Left renal cortex interstitium (tissue), 4 donors: Measurements from ENCODE around the gene ENC1. TPM values are rescaled to one million over a fixed set of nuclear protein-coding genes. Genes with fewer than 3 reads are reported as not detected.

Experiments used
- DNase-seq, 4 donors: peaks; one replicate each; pipeline ENCODE4 v3.0.0-alpha.2; 2013; ENCODE audit warnings: low read depth in 4 of 4, low spot score in 2 of 4, missing footprints in 1 of 4
- polyA plus RNA-seq, 4 donors: library from polyadenylated mRNA; unstranded; fragments of 120-200 nt; gene quantifications; one replicate each; pipeline ENCODE4 v1.2.1, GENCODE V29; 2013; ENCODE audit not compliant: insufficient read length in 4 of 4

The ENC1 gene
- polyA plus RNA-seq, 4 donors = 65.0 to 87.0 (median 73.1) TPM

DNA sequence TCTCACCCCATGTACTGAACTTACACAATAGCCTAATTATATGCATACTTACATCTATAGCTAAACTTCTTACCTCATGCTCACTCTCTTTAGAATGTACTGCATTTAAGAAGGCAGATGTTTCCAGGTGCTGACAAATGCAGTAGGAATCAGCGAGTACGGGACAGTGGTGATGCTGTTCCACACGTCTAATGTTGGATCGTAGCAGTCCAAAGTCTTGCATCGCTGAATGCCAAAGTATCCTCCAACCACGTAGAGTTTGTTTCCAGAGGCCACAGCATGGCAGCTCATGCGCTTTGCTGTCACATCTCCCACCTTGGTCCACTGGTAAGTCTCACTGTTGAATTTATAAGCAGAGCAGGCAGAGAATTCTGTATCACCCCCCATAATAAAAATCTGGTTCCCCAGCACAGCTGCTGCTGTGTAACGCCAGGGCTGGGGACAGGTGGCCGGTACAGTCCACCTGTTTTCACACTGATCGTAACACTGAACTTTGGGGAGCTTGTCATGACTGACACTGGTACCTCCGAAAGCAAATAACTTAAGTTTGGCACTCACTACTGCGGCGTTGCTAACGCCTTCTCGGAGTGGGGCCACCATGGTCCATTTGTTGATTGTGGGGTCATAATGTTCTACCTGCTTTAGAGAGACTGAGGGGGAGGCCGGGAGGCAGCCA lies 5.8 kb downstream of the ENC1 start:
- no peak for DNase-seq

DNA sequence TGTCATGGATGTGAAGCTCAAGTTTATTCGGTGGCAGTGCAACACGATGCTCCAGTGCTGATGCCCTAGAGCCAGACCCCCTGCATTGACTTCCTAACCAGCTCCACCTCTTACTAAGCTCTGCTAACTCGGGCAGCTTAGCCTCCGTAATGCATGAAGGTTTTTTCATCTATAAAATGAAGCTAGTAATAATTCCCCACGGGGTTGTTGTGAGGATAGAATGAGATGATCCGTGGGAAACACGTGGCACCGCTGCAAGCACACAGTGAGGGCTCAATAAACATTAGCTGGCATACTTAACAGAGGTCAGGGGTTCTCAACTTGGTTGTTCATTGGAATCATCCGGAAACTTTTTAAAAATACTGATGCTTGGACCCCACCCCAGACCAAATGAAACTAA lies 6.8 kb downstream of the ENC1 start:
- no peak for DNase-seq

- no peak for DNase-seq
These were observed 7.6 kb downstream of the ENC1 start for GRCh38 chr5:74632947-74633356.

GRCh38 chr5:74631081-74631953 lies 9.2 kb downstream of the ENC1 start:
- no peak for DNase-seq

DNA sequence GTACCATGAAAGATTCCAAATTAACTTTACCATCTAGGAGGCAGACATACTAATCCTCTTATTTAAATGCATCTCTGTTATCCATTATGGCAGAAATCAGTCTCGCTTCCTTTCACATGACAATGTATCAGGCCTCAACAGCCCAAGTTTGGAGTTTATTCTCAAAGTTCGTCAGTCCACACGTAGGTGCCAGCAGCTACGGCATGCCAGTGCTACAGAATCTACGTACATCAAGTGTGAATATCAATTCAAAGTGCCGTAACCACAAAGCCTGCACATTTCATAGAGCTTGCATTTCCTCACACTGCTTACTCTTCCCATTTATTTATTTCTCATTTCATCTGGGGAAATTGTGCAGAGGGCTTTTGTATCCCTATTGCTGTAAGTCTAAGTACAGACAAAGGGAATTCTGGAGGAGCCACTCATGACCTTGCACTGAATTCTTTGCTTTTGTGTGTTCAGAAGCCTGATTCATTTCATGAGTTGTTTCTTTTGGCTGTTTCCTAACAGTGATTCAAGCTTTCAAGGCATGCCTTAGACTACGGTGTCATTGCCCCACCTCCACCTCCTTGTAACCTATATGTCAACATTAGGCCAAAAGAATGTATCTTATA lies 10.0 kb downstream of the ENC1 start:
- no peak for DNase-seq

- no peak for DNase-seq
These were observed 11.2 kb downstream of the ENC1 start for GRCh38 chr5:74629326-74629725.

GRCh38 chr5:74628359-74628758 lies 12.2 kb downstream of the ENC1 start:
- DNase-seq = no peak

DNA sequence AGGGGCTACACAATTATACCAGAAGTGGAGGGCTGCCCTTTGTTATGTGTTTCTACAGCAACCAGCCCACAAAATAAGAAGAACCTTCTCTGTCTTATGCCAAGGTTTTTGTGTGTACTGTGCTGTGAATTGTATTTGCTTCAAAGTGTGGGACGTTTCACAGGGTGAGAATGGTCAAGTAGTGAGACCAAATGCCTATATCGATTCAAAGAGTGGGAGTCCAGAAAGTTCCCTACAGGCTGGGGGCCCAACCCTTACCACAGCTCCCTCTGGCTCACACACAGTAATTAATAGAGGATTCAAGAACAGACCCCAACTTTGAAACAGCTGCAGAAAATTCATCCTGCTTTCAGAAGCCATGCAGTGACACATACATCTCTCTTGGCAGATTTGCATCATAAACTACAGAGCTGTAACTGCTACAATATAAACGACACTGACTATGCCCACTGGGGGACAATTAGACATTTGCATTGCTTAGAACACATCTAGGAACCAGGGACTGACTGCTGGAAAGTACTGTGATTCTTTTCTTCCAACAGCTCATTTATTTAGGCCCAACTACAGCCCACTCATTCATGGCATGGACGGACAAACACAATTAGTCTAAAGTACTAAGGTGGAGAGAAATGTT lies 12.8 kb downstream of the ENC1 start:
- no peak for DNase-seq

DNA sequence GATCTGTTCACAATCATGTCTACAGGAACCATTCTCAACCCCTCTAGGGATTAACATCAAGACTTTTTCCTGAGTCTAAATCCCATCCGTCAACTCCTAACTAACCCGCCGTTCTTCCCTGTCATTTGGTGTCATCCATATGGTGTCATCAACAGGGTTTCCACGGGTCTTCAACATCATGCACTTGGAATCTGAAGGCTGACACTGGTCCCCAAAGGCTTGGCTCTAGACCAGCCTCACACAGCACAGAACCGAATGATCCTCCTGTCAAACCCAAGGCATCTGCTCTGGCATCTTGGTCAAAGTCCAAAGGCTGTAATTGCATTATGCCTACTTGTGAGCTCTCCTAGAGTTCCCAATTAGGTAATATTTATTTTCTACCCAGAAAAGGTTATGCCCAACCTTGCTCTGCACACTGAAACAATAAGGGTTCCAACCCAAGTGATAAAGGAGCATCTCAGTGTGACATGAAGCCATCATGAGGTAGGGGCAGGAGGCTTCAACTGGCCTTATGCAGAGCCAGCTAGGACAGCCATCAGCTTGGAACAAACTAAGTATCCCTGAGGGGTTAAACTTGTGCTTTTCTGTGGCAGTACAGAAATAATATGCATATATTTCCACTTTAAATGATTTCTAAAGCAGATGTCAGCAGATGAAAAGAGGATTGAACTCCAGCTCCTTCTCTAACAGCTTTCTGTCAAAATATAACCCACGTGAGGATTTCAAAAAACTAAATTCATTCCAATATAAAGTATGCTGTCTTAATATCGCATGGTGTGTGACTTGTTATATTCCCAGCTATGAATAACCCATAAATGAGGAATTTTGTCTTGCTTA lies 13.9 kb downstream of the ENC1 start:
- no peak for DNase-seq

- DNase-seq = no peak
These were observed 14.7 kb downstream of the ENC1 start for GRCh38 chr5:74625742-74626241.

GRCh38 chr5:74624931-74625505 lies 15.5 kb downstream of the ENC1 start:
- no peak for DNase-seq

GRCh38 chr5:74624501-74624900 lies 16.0 kb downstream of the ENC1 start:
- no peak for DNase-seq

DNA sequence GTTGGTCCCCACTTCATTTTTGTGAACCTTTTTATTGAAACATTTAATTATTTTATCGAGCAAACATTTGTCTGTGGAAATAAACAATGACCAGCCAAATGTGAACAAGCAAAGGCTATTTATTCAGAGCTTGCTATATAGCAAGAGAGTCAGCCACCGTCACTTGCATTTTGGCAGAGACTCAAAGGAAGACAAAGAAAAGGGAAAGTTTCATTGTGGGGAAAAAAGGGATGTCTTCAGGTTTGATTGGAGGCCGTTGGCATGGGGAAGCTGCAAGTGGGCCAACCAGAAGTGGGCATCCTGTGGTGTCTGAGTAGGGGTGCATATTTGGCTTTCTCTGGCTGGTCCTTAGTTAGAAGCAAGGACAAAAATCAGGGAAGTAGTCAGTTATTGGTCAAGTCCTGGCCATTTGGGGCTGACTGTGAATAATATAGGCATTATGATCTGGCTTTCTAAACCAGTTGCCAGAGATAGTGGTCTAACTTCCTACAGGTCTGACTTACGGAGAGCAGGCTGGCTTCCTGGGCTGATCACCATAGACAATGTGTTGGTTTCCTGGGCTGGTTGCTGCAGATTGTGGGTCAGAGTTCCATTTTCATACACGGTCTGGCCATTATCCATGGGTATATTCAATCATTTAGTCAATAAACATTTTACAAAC lies 16.6 kb downstream of the ENC1 start:
- no peak for DNase-seq

DNA sequence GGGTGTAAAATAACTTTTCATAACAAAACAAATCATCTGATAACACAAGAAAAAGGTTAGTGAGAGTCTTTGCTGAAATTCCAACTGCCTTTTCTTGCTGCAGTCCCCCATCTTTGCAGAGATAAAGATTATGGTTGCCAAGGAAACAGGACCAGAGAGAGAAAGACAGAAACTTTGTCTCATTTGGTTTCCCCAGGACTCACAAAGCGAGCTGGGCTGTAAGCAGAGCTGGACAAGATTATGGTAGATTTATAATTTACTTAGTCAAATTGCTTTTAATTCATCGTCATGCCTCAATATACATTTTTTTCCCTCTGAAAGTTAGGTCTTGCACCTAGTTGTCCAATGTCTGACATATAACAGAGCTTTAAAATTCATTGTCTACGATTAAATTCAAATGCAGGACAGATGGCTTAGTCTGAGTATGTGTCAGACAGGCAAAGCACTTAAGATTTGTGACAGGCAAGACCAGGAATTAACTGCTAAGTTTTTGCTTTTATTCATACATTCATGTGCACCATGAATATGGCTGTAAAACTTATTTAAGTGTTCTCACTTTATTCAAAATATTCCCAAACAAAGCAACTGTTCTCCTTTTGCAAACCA lies 17.4 kb downstream of the ENC1 start:
- DNase-seq = no peak

- DNase-seq = no peak
These were observed 18.4 kb downstream of the ENC1 start for GRCh38 chr5:74622122-74622521.

- no peak for DNase-seq
These were observed 19.0 kb downstream of the ENC1 start for GRCh38 chr5:74621492-74621891.

DNA sequence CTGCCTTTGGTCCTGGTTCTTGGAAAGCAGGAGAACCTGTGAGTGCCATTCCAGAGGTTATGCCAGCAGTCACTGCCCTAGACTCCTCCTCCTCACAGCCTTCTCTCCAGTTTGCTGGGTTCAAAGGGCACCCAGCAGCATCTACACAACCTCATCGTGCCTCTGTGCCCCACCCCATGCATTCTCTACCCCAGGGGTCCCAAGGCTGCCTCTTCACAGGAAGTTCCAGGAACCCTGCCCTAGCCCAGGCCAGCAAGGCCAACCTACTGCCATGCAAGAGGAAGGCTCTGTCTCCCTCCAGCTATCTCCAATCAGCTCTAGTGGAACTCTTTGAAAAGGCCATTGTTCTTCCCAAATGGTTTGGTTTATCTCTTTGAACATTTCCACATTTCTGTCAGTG lies 21.2 kb downstream of the ENC1 start:
- no peak for DNase-seq

DNA sequence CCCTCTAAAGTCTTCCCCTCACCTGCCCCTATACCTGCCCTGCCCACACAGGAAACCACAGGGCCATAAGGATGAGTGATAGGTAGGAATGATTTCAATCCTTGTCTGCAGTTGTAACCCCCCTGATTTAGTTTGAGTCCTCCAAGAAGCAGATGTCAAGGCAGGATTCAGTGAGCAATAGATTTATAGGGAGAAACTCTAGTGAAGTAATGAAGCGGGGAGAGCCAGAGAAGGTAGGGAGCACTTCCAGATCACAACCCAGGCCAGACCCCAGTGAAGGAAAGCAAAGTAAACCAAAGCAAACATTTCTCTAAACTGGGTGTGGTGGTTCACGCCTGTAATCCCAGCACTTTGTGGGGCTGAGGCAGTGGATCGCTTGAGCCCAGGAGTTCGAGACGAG lies 22.4 kb downstream of the ENC1 start:
- DNase-seq = no peak

GRCh38 chr5:74617202-74617601 lies 23.3 kb downstream of the ENC1 start:
- DNase-seq = no peak
